HepG2 (cell line): ENCODE data around the gene ADGRF1. TPM values are rescaled to one million over a fixed set of nuclear protein-coding genes. Genes with fewer than 3 reads are reported as not detected.

Experiments used
- ATAC-seq: fragments of 200-7000 bp; cut with Tn5 transposase; 3 replicates; pipeline ENCODE4 v1.9.1; 2020; ENCODE audit warnings: mild to moderate bottlenecking, moderate library complexity
- BruUV-seq: library from RNA; stranded (reverse); fragments of 400-500 nt; replicated peaks from 2 replicates; lab custom pipeline; 2021; lab: Mats Ljungman, UMichigan
- CTCF ChIA-PET: fragments of 300-600 bp; formaldehyde crosslinking; extraction: SDS; loops from one replicate; lab custom pipeline; 2021; ENCODE audit warnings: low total read pairs, inconsistent platforms, low intra/inter-chr PET ratio; lab: Yijun Ruan, JAX
- POLR2A ChIA-PET: fragments of 350-600 bp; sonication (Branson Sonifier 250); formaldehyde crosslinking; loops from one replicate; lab custom pipeline; 2020; ENCODE audit warnings: antibody characterized with exemption, inconsistent platforms; lab: Yijun Ruan, JAX
- DNase-seq: peaks from one replicate; pipeline ENCODE4 v3.0.0-alpha.2; 2015; ENCODE audit warnings: low spot score
- FAIRE-seq: peaks from 3 replicates; lab custom pipeline; 2011; peaks lifted over from hg19 to GRCh38; lab: Jason Lieb, UNC
- H2AFZ ChIP-seq: one replicate; pipeline ENCODE4 v1.6.1; 2011; ENCODE audit warnings: low read length, inconsistent platforms
- H3K27ac ChIP-seq: fragments of 300-600 bp; 3 replicates; pipeline ENCODE4 v1.8.0; 2011; ENCODE audit warnings: mixed run types, mild to moderate bottlenecking, mixed read lengths, low read length, inconsistent platforms; ENCODE audit not compliant: insufficient read depth; ENCODE audit errors: extremely low read length
- H3K27me3 ChIP-seq, 2 experiments: fragments of 200-600 bp in 1 of 2; 2 replicates in 1 of 2; 3 replicates in 1 of 2; pipeline versions ENCODE4 v1.6.0 to v1.8.0; 2011; ENCODE audit warnings: low read length in 2 of 2, mild to moderate bottlenecking in 2 of 2, moderate library complexity in 2 of 2, inconsistent platforms in 1 of 2; ENCODE audit not compliant: insufficient read depth in 2 of 2, control insufficient read depth in 1 of 2
- H3K36me3 ChIP-seq, 2 experiments: fragments of 200-600 bp in 1 of 2; replicated peaks in 1 of 2; 2 replicates in 1 of 2; 3 replicates in 1 of 2; pipeline versions ENCODE4 v1.5.1 to v1.8.0; 2011; ENCODE audit warnings: low read length in 2 of 2, inconsistent platforms in 1 of 2; ENCODE audit not compliant: insufficient read depth in 2 of 2, control insufficient read depth in 1 of 2
- H3K4me1 ChIP-seq: 2 replicates; pipeline ENCODE4 v1.5.1; 2012; ENCODE audit warnings: low read length, inconsistent platforms; ENCODE audit not compliant: insufficient read depth
- H3K4me2 ChIP-seq: 2 replicates; pipeline ENCODE4 v1.6.0; 2011; ENCODE audit warnings: low read depth, low read length, inconsistent platforms
- H3K4me3 ChIP-seq, 3 experiments: fragments of 200-600 bp in 1 of 3; sonication (generic), shearing (Covaris generic) in 1 of 3; replicated peaks in 1 of 3; 2 replicates each; pipeline ENCODE4 v1.5.1; 2011 to 2016; ENCODE audit warnings: low read length in 3 of 3, inconsistent platforms in 2 of 3, low read depth in 2 of 3, mild to moderate bottlenecking in 2 of 3, control low read depth in 1 of 3, mixed read lengths in 1 of 3; ENCODE audit not compliant: insufficient read depth in 1 of 3
- H3K79me2 ChIP-seq: one replicate; pipeline ENCODE4 v1.6.1; 2011; ENCODE audit warnings: low read length, inconsistent platforms; ENCODE audit not compliant: insufficient read depth
- H3K9ac ChIP-seq: 2 replicates; pipeline ENCODE4 v1.6.0; 2011; ENCODE audit warnings: mild to moderate bottlenecking, low read depth, low read length, inconsistent platforms; ENCODE audit not compliant: insufficient read depth
- H3K9me3 ChIP-seq: 2 replicates; pipeline ENCODE4 v1.5.1; 2012; ENCODE audit warnings: mild to moderate bottlenecking, low read length
- H4K20me1 ChIP-seq: 2 replicates; pipeline ENCODE4 v1.6.0; 2011; ENCODE audit warnings: inconsistent platforms, mild to moderate bottlenecking, low read length, moderate library complexity; ENCODE audit not compliant: insufficient read depth
- DPF2 ChIP-seq: sonication (generic); formaldehyde crosslinking; IDR thresholded peaks from 2 replicates; pipeline ENCODE4 v1.4.0; 2020; ENCODE audit warnings: mild to moderate bottlenecking, low read depth, missing genetic modification reagents, borderline replicate concordance
- ELF4 ChIP-seq: sonication (generic); formaldehyde crosslinking; IDR thresholded peaks from 2 replicates; pipeline ENCODE4 v1.5.0; 2020; ENCODE audit warnings: missing genetic modification reagents, mild to moderate bottlenecking, moderate library complexity, borderline replicate concordance
- RBFOX2 ChIP-seq: fragments of 200-400 bp; formaldehyde crosslinking; IDR thresholded peaks from 2 replicates; pipeline ENCODE4 v1.6.1; 2017; ENCODE audit warnings: low read depth, mild to moderate bottlenecking, low read length
- ZBTB7A ChIP-seq: sonication (generic); formaldehyde crosslinking; IDR thresholded peaks from 2 replicates; pipeline ENCODE4 v1.8.0; 2022; ENCODE audit warnings: mild to moderate bottlenecking, missing genetic modification reagents
- WGBS: methylation state at CpG from one replicate; pipeline ENCODE4 v1.1.6; 2017; ENCODE audit warnings: low lambda C conversion rate; 5-methylcytosine and 5-hydroxymethylcytosine counted together
- in situ Hi-C: cut with HindIII; loops from 2 replicates; pipeline ENCODE4 v1.10.0; 2017; ENCODE audit warnings: low pct_unique_long_range_greater_than_20kb; ENCODE audit not compliant: extremely low pct_ligation_motif_present
- intact Hi-C: fragments of 100-400 bp; cut with micrococcal nuclease; formaldehyde crosslinking; loops from one replicate; pipeline ENCODE4 v1.10.0; 2022; ENCODE audit not compliant: unreplicated experiment
- polyA plus RNA-seq, 8 experiments: library from polyadenylated mRNA; depleted of rRNA in 3 of 8; stranded (reverse) in 7 of 8; unstranded in 1 of 8; fragments of >200 nt; fragmentation: Illumina TruSeq in 4 of 8; extraction: Trizol in 4 of 8; gene quantifications; 2 replicates each; pipeline versions ENCODE4 v1.2.1 to v1.2.3, GENCODE V29; 2011 to 2016; ENCODE audit warnings: low read depth in 4 of 8, missing spikeins in 1 of 8, mixed read lengths in 1 of 8; ENCODE audit not compliant: insufficient read depth in 1 of 8
- total RNA-seq, 5 experiments: library from RNA; depleted of rRNA; stranded (reverse); fragments of >200 nt; fragmentation: Illumina TruSeq; extraction: Trizol; gene quantifications; 2 replicates each; pipeline ENCODE4 v1.2.3, GENCODE V29; 2016; ENCODE audit warnings: low read depth in 1 of 5
- TF ChIP-seq, protein P1 (sequence below): sonication (generic); formaldehyde crosslinking; IDR thresholded peaks from 2 replicates; pipeline ENCODE4 v1.8.1; 2023; ENCODE audit warnings: mild to moderate bottlenecking, missing genetic modification reagents, borderline replicate concordance

Gene ADGRF1
- total and polyA plus RNA-seq, 2 of the 13 experiments (the other 11 are each of a cell fraction or from before 2014, with no cell fraction given) = not detected

DNA sequence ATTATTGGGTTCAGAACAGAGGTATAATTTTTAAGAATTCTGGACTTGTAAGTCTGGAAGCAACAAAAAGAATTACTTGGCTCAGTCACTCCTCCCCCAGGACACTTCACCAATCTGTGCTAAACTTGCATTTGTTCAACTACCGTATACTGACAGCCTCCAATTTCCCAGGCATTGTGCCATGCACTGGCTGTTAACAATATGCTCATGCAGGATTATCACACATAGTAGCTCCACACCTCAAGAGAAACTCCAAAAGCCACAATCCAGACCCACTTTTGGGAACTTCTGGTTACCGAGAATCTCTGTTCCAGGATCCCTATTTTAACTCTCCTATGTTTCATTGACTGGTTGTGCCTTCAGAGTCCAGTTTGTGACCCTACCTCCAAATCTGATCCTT is 7.7 kb downstream of the ADGRF1 start:
- no TSS peak for BruUV-seq
- no peak overlapping the region for H3K4me3 ChIP-seq
- H3K9me3 ChIP-seq = no peaks in the 10 kb centered on the region
- H3K4me2 ChIP-seq = no peak overlapping the region
- H4K20me1 ChIP-seq = no peaks in the 10 kb centered on the region
- no peaks in the 10 kb centered on the region for H3K36me3 ChIP-seq
- no peaks in the 10 kb centered on the region for H3K79me2 ChIP-seq
- H3K9ac ChIP-seq = no peak overlapping the region
- intact Hi-C loops = no loop called here
- no peaks in the 10 kb centered on the region for H3K4me1 ChIP-seq
- H3K27ac ChIP-seq = no peak overlapping the region
- CTCF ChIA-PET = no interaction called here
- H3K27me3 ChIP-seq = peaks cover 6 to 71% of the 10 kb centered on the region in 2 experiments; a peak in 4 of 5 replicates
- in situ Hi-C loops = no loop called here
- no peak for ATAC-seq
- WGBS = 37% methylated on average over 2 of the region's 2 CpGs
- no peak for TF ChIP-seq DPF2 (CRISPR knock-in tag)
- no peak for TF ChIP-seq ZBTB7A (CRISPR knock-in tag)
- TF ChIP-seq, protein P1, sequence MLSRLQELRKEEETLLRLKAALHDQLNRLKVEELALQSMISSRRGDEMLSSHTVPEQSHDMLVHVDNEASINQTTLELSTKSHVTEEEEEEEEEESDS (CRISPR knock-in tag) = no peak
- POLR2A ChIA-PET = interaction anchor here (0.7 kb wide), 1 partner anchor 13 kb away, joined by 3 read pairs; no protein-coding TSS in a partner anchor
- H2AFZ ChIP-seq = no peak overlapping the region
- no peak for DNase-seq
- no peak for FAIRE-seq

DNA sequence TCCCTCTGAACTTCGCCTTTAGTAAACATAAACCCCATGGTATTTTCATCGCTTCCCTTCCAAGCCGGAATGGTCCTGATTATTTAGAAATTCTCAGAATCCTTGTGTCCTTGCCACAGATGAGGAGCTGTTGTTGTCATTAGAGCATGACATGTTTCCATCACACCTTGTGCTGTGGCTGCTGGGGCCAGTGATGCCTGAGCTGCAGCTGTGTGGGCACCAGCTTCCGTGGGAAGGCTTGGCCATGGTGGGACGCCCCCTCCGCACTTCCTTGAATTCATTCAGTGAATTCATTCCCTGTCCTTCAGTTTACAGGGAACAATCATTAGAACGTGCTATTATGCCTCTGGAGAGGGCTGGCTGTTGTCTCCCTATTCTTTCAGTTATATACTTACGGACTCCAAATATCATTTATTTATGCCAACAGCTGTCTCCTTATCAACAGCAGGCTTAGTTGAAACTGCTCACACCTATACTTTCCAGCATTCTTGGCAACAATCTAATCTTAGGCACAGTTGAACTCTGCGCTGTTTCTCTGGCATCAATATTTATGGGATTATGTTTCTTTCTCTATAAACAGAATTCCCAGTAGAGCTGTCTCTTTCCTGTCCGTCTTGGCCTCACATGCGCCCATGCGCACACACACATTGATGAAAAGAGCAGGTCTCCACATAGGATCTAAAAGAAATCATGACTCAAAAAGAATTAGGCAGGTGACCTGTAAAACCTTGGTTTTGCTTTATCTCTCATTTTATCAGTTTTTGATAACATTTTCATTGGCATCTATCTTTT is 9.0 kb downstream of the ADGRF1 start:
- Histone ChIP-seq H3K27me3 (peaks cover 6 to 82% of the 10 kb centered on the region in 2 experiments; a peak in 4 of 5 replicates), H2AFZ (no peak overlapping the region), H3K79me2 (no peaks in the 10 kb centered on the region), H3K4me2 (no peak overlapping the region), H3K4me3 (no peak overlapping the region), H3K27ac (no peak overlapping the region), H3K36me3 (no peaks in the 10 kb centered on the region), H4K20me1 (no peaks in the 10 kb centered on the region), H3K9me3 (no peaks in the 10 kb centered on the region), H3K4me1 (0 out of 2 replicates have a peak, but pooled peaks cover 5% of the 10 kb centered on the region), H3K9ac (no peak overlapping the region)
- in situ Hi-C loops = no loop called here
- ATAC-seq (no peak), FAIRE-seq (no peak), DNase-seq (no peak)
- TF ChIP-seq RBFOX2 (no peak), ELF4 (CRISPR knock-in tag) (no peak)
- no TSS peak for BruUV-seq
- intact Hi-C loops = no loop called here
- WGBS = 31% methylated on average over 12 of the region's 12 CpGs
- POLR2A ChIA-PET = no interaction called here
- CTCF ChIA-PET = no interaction called here
